HG03342 (cell line): ENCODE results near the gene PTPRN2.

ENCODE experiments used
- ATAC-seq: cut with Tn5 transposase; IDR thresholded peaks from one replicate; pipeline ENCODE4 v1.9.1; 2021; ENCODE audit warnings: mild to moderate bottlenecking, moderate library complexity; ENCODE audit not compliant: unreplicated experiment

Gene PTPRN2

DNA sequence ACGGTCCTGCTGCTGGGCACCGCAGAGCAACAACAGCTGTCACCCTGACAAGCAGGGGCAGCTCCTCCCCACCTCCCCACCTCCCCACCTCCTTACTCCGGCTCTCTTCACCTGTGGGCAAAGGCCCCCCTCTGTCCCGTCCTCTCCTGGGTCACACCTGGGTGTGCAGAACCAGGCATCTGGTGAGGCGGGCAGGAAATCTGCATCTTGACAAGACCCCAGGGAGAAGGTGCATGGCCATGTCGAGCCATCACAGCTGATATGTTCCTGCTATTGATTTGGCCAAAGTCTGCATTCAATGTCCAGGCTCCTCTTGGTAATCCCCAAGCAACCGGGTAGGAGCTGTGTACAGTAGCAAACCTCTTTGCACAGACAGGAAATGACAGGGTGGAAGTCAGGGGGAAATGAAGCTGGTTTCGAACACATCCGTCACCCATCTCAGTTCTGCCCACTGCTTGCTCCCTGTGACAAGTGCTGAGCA lies 696.7 kb downstream of the PTPRN2 start:
- ATAC-seq = no peak

DNA sequence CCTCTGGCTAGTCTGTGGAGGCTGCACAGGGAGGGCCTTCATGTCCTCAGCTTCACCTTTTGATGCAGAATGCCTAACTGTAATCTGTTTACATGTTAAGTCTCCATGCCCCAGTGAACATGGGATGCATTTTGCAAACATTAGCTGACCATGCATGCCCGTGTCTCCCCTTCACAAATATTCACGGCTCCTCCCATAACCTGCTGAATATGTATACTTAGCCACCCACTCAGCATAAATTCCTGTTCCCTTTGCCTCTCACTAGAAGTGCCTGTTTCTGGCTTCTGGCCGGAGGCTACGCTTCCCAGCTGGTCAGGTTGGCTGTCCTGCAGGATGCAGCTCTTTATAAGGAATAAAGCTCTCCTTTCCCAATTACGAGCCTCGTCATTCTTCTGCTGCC lies 698.1 kb downstream of the PTPRN2 start:
- no peak for ATAC-seq

DNA sequence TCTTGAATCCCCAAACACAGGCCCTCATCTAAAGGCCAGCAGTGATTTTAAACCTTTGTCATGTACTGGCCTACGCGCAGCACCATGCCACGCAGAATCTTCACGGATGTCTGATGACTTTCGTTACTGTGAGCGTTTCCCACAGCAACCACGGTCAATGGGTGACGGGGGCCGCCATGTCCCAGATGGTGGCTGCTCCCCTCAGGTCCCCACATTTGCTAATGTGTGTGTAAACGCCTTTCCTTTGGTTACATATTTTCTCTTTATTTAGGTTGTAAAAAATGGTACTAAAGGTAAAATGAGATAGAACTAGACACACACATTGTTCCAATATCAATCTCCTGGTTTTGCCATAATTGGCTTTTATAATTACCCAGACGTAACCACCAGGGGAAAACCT lies 699.0 kb downstream of the PTPRN2 start:
- ATAC-seq = no peak

DNA sequence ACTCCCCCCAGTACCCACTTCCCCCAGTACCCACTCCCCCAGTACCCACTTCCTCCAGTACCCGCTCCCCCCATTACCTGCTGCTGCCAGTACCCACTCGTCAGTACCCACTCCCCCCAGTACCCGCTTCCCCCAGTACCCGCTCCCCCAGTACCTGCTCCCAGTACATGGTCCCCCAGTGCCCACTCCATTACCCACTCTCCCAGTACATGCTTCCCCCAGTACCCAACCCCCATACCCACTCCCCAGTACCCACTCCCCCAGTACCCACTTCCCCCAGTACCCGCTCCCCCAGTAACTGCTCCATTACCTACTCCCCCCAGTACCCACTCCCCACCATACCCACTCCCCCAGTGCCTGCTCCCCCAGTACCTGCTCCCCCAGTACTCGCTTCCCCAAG lies 700.2 kb downstream of the PTPRN2 start:
- ATAC-seq = no peak

DNA sequence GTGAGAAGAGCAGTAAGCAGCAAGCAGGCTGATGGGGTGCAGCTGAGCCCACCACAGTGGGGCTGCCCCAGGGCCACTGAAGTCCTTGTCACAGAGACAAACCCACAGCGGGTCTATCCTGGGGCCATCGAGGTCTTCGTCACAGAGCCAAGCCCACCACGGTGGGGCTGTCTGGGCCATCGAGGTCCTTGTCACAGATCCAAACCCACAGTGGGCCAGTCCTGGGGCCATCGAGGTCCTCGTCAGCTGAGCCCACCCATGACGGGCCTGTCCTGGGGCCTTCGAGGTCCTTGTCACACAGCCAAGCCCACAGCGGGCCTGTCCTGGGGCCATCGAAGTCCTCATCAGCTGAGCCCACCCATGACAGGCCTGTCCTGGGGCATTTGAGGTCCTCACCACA lies 700.9 kb downstream of the PTPRN2 start:
- ATAC-seq = no peak

DNA sequence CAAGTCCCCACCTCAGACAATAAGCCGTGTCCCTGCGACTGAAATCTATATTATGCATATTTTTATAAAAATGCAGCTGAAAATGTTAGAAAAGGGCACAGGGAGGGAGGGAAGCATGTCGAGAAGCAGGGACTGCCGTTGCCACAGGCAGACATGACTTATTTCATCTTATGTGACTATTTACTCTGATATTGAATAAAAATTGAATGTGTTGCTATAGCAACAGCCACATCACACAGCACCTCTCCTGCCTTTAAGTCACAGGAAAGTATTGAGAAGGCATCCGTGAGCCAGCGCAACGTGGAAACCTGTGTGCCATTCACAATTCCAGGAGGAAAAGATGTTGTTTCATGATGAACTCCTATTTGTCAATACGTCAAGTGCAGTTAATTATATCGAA lies 701.4 kb downstream of the PTPRN2 start:
- ATAC-seq = no peak

DNA sequence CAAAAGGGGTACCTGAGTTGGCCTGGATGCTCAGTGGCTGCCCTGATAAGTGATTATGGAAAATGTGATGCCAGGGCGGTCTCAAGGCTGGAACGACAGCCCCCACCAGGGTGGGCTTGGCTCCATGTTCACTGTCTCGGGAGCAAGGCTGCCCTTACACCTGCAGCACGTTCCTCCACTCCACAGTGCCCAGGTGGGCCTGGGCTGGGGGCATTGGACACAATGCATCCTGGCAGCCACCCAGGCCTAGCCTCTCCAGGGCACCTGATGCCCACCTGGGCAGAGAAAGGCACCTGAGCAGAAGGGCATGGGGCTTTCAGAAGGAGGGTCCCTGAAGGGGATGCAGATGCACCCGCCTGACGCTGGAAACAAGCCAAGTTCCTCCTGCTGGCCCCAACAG lies 702.5 kb downstream of the PTPRN2 start:
- no peak for ATAC-seq

DNA sequence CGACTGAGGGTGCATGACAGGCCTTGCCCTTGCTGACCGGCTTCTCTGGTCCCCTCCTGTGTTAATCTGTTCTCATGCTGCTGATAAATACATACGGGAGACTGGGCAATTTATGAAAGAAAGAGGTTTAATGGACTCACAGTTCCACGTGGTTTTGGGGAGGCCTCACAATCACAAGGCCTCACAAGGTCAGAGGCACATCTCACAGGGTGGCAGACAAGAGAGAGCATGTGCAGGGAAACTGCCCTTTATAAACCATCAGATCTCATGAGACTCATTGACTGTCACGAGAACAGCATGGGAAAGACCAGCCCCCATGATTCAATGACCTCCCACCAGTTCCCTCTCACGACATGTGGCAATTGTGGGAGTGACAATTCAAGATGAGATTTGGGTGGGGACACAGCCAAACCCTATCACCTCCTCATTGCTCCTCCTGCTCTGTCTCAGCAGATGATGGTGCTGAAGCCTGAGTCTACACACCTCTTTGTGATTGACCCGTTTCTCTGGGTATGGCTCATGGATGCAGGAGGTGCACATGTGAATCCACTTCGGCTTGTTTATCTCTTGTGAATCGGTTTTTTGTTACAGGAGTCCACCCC lies 703.1 kb downstream of the PTPRN2 start:
- no peak for ATAC-seq

DNA sequence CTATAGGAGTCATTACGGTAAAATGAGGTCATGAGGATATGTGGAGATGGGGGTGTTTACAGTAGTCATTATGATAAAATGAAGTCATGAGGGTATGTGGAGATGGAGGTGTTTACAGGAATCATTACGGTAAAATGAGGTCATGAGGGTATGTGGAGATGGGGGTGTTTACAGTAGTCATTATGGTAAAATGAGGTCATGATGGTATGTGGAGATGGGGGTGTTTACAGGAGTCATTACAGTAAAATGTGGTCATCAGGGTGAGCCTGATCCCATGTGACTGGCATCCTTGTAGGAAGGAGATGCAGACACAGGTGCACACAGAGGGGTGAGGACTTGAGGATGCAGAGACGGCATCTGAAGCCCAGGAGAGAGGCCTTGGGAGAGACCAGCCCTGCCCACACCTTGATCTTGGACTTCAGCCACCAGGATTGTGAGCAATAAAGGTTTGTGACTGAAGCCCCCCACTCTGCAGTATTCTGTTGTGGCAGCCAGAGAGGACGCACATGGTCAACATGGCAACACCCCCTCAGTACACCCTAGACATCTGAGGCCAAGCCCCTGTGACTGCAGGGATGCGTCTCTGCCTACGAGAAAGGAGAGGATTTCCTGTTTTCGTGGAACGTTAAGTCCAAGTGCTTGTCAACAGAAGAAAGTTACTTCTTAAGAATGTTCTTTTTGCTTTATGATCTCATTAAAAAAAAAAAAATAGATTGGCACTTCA lies 706.4 kb downstream of the PTPRN2 start:
- ATAC-seq = no peak

DNA sequence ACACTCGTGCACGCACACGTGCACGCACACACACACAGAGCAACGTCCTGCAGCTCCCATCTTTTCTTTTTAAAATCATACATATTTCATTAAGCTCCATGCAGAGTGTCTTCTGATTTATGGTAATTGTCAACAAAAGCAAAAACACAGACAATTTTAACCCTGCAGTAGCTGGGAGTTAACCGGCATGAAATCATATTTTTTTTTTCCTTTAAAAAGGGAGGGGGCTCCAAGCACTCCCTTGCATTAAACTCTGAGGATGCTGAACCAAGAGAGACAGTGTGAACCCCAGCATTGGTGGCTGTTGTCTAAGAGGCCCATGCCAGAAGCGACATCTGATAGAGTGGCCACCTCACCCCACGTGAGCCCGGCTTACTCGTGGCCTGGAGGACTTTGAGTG lies 708.2 kb downstream of the PTPRN2 start:
- no peak for ATAC-seq

DNA sequence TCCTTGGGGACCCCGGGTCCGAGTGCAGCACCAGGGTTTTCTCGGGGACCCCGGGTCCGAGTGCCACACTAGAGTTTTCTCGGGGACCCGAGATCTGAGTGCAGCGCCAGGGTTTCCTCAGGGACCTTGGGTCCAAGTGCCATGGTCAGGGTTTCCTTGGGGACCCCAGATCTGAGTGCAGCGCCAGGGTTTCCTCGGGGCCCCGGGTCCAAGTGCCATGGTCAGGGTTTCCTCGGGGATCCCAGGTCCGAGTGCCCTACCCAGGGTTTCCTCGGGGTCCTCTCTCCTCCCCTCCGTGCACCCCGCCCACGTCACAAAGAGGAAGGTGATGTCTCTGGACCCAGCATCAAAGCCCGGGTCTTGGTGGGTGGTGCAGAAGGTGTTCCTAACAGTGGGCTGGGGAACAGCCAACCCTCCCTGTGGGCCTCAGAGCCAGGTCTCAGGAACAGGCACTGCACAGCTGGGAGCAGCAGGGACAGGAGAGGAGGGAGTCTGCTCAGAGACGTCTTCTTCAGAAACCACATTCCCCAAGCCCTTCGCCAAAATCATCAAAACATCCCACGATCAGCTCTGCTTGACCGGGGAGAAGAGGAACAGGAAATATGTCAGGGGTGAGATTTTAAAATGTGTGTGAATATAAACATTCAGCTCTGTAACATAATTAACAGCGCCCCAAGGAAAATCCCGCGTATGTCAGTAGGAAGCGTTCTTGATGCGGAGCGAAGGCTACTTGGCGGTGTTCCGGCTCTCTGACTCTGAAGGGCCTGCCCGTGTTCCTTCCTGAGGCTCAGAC lies 710.1 kb downstream of the PTPRN2 start:
- ATAC-seq = no peak

DNA sequence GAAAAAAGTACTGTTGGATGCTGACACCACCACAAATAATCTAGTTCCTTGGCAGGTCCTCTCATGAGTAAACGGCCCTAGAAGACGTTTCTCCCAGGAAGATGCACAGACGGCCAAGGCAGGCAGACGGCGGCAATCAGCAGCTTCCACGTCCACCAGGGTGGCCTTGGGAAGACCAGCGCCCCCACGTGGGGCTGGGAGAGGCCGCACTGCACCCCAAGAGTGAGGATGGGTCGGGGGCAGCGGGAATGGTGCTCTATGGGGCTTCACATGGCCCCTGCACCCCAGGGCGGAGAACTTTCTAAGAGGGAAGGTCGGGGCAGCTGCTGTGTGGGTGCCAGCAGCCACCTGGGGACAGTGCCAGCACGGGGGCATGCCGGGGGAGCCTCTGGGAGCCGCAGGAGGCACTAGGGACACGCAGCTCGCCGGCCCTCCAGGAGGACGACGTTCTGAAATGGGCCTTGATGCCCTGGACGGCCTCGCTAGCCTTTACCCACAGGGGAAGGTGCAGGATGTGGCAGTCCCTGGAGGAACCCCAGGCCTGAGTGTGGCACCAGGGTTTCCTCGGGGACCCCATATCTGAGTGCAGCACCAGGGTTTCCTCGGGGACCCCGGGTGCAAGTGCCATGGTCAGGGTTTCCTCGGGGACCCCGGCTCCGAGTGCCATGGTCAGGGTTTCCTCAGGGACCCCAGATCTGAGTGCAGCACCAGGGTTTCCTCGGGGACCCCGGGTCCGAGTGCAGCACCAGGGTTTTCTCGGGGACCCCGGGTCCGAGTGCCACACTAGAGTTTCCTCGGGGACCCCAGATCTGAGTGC lies 710.9 kb downstream of the PTPRN2 start:
- ATAC-seq = no peak

DNA sequence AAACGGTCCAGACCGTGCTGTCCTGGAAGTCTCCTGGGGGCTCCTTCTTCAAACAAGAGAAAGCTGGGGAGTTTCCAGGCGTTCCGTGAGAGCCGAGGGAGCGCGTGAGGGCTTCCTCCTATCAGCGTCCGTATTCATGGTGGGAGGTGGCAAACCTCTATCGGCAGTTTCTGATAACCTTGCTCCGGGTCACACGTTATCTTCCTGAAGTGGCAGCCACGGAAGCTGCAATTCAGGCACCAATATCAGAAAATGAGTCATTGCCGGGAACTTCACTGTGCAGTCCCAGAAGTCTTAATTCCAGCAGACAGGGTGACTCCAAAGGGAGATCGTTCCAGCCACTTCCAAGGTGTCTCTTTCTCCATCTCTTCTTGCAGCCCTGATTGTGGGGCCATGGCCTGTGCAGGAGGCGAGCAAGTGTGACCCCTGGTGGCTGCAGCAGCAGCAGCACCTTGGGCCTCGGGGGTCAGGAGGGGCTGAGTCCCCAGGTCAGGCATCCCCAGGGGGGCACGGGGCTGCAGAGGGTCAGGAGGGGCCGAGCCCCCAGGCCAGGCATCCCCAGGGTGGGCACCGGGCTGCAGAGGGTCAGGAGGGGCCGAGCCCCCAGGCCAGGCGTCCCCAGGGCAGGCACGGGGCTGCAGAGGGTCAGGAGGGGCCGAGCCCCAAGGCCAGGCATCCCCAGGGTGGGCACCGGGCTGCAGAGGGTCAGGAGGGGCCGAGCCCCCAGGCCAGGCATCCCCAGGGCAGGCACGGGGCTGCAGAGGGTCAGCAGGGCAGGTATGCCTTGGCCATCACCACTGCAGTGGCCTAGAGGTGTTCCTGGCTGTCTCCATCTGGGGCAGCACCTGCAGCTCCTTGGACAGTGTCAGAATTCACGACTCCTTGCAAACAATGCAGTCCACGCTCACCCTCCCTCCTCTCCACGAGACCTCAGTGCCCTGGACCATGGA lies 712.1 kb downstream of the PTPRN2 start:
- ATAC-seq = no peak

DNA sequence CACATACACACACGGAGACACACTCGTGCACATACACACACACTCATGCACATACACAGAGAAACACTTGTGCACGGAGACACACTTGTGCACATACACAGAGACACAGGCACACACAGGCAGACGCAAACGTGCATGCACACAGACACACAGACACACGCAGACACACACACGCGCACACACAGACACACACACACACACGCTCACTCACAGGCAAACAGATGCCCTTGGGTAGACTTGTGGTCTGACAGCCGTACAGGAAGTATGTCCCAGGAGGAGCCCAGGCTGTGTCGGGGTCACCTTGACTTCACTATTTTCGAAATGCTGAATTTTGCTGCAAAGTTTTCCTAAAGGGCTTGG lies 712.8 kb downstream of the PTPRN2 start:
- no peak for ATAC-seq

DNA sequence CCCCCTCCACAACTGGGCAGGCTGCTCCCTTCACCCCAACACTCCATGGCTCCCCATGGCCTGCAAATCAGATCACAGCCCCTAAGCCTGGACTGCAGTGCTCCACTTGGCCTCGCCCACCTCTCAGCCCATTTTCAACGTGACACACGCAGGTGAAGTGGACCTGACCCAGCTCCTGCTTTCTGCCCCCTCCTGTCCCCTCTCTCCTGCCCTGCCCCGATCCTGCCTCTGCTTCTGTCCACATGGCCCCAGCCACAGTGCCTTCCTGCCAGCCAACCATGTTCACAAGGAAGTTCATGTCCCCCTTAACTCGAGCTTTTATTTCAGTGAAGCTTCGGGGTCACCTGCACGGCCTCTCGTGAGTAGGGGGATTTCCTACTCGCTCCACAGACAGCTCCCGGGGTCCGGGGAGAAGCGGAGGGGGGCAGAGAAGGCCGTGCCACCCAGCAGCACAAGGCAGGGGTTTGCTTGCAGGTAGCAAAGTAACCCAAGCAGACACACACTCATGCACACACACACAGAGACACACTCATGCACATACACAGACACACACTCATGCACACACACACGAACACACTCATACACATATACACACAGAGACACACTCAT lies 713.3 kb downstream of the PTPRN2 start:
- ATAC-seq = no peak

DNA sequence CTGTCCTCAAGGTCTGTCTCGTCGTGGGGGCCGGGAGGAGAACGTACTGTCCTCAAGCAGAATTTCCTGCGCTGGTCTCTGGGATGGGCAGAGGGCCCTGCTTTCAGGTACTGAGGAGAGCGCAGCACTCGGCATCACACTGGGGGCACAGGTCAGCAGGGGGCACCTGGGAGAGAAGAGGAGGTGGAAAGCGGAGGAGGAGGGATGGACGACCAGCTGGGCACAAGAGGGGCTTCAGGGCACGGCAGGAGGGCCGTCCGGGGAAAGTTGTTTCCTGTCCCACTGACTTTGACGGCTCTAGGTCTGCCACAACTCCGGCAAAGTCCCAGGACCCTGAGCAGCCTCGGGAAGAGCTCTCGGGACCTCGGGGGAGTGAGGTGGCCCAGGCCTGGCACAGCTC lies 714.0 kb downstream of the PTPRN2 start:
- ATAC-seq = no peak

DNA sequence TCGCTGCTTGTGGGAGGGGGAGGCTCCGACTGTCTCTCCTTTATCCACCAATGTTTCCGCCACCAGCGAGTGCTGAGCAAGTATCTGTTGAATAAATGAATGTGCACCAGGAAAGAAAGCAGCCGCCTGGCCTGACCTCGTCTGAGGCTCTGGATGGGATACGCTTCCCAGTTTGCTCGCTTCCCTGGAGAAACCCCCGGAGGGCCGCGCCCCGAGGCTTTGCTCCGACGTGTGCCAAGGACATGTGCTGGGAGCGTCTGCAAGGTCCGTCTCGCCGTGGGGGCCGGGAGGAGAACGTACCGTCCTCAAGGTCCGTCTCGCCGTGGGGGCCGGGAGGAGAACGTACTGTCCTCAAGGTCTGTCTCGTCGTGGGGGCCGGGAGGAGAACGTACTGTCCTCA lies 714.4 kb downstream of the PTPRN2 start:
- no peak for ATAC-seq

DNA sequence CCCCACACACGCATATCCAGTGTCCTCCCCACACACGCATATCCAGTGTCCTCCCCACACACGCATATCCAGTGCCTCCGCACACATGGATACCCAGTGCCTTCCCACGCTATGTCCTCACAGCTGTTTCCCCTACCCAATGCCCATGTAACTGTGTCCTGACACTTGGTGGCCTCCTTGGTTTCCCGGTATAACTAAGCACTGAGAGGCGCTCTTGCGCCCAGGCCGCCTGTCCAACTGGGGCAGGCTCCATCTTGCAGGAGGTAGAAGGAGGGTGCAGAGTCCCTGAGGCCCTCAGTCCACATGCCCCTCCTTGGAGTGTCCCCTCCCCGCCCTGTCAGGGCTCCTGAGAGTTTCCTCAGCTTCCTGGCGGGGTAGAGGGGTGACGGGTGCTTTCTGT lies 715.2 kb downstream of the PTPRN2 start:
- no peak for ATAC-seq

DNA sequence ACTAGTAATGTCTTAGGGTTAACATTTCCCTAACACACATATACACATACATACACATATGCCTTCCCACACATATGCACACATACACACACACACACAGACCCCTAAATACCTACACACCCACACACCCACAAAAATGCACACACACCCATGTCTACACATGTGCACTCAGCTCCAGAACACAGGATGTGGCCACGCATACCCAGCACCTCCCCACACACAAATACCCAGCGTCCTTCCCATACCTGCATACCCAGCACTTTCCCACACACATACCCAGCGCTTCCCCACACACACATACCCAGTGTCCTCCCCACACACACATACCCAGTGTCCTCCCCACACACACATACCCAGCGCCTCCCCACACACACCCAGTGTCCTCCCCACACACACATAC lies 715.9 kb downstream of the PTPRN2 start:
- no peak for ATAC-seq
